TTC549 (cell line): Measurements from ENCODE around the gene GGCT.

ENCODE experiments used
- FAIRE-seq: peaks from 2 replicates; lab custom pipeline; 2012; peaks lifted over from hg19 to GRCh38; lab: Jason Lieb, UNC

The GGCT gene

GRCh38 chr7:30478349-30479201, 26.1 kb downstream of the GGCT start, which contains the start of gene NOD1:
Gene NOD1, minus strand, starts transcription at chr7:30478784. Its CDS starts 21,863 bp downstream, at chr7:30456921.
- no peak for FAIRE-seq

GRCh38 chr7:30476459-30477145, 28.0 kb downstream of the GGCT start:
- no peak for FAIRE-seq

GRCh38 chr7:30475580-30475979, 29.0 kb downstream of the GGCT start:
- no peak for FAIRE-seq

GRCh38 chr7:30474893-30475292, 29.7 kb downstream of the GGCT start:
- no peak for FAIRE-seq

GRCh38 chr7:30474485-30474884, 30.1 kb downstream of the GGCT start:
- no peak for FAIRE-seq

- no peak for FAIRE-seq
These were observed 30.7 kb downstream of the GGCT start for GRCh38 chr7:30473903-30474302.

GRCh38 chr7:30472784-30473775, 31.5 kb downstream of the GGCT start:
- FAIRE-seq, result no peak

GRCh38 chr7:30472081-30472783, 32.4 kb downstream of the GGCT start:
- FAIRE-seq, result no peak

- FAIRE-seq, result no peak
These were observed 33.4 kb downstream of the GGCT start for GRCh38 chr7:30471205-30471604.

- FAIRE-seq, result no peak
These were observed 33.9 kb downstream of the GGCT start for GRCh38 chr7:30470771-30471170.

GRCh38 chr7:30470163-30470770, 34.4 kb downstream of the GGCT start:
- no peak for FAIRE-seq

- FAIRE-seq, result no peak
These were observed 35.3 kb downstream of the GGCT start for GRCh38 chr7:30469303-30469702.

GRCh38 chr7:30468791-30469190, 35.8 kb downstream of the GGCT start:
- no peak for FAIRE-seq

- FAIRE-seq, result no peak
These were observed 36.6 kb downstream of the GGCT start for GRCh38 chr7:30468041-30468440.

GRCh38 chr7:30467271-30467670, 37.4 kb downstream of the GGCT start:
- FAIRE-seq, result no peak

- no peak for FAIRE-seq
These were observed 38.4 kb downstream of the GGCT start for GRCh38 chr7:30466266-30466665.

GRCh38 chr7:30465811-30466180, 38.8 kb downstream of the GGCT start:
- no peak for FAIRE-seq

GRCh38 chr7:30465046-30465810, 39.4 kb downstream of the GGCT start:
- FAIRE-seq, result no peak

- FAIRE-seq, result no peak
These were observed 40.4 kb downstream of the GGCT start for GRCh38 chr7:30464231-30464671.

GRCh38 chr7:30463405-30464145, 41.1 kb downstream of the GGCT start:
- FAIRE-seq, result no peak
